H1 (cell line): ENCODE measurements around the gene DOK1. TPM values are rescaled to one million over a fixed set of nuclear protein-coding genes. Genes with fewer than 3 reads are reported as not detected.

Experiments
- BACH1 ChIP-seq: IDR thresholded peaks from 2 replicates; pipeline ENCODE4 v1.6.1; 2012; ENCODE audit warnings: low read length, improper control_type of control experiment
- GABPA ChIP-seq: IDR thresholded peaks from 2 replicates; pipeline ENCODE4 v1.6.1; 2011; ENCODE audit warnings: mild to moderate bottlenecking, low read length, moderate library complexity, borderline replicate concordance; ENCODE audit not compliant: insufficient read depth
- KDM5A ChIP-seq: fragments of 200-600 bp; IDR thresholded peaks from 2 replicates; pipeline ENCODE4 v1.7.1; 2012; ENCODE audit warnings: mild to moderate bottlenecking, low read length, inconsistent platforms, mixed read lengths
- NANOG ChIP-seq: IDR thresholded peaks from 2 replicates; pipeline ENCODE4 v1.6.1; 2011; ENCODE audit warnings: low read length, low read depth, mild to moderate bottlenecking, inconsistent platforms; ENCODE audit not compliant: insufficient read depth, poor library complexity, severe bottlenecking
- SAP30 ChIP-seq: fragments of 300-600 bp; sonication (generic); IDR thresholded peaks from 2 replicates; pipeline ENCODE4 v1.7.1; 2012; ENCODE audit warnings: low read length, moderate library complexity, mild to moderate bottlenecking, inconsistent platforms; ENCODE audit not compliant: insufficient read depth, insufficient replicate concordance
- SIN3A ChIP-seq, 2 experiments: IDR thresholded peaks in 1 of 2; conservative IDR thresholded peaks in 1 of 2; 2 replicates each; pipeline ENCODE4 v1.6.1; 2011 to 2012; ENCODE audit warnings: low read length in 2 of 2, improper control_type of control experiment in 1 of 2, low read depth in 1 of 2, mild to moderate bottlenecking in 1 of 2
- SP2 ChIP-seq: IDR thresholded peaks from 2 replicates; pipeline ENCODE4 v1.6.1; 2012; ENCODE audit warnings: mild to moderate bottlenecking, low read length, inconsistent platforms
- TAF1 ChIP-seq: IDR thresholded peaks from 2 replicates; pipeline ENCODE4 v1.6.1; 2011; ENCODE audit warnings: mild to moderate bottlenecking, low read depth, low read length
- polyA plus RNA-seq, 7 experiments: library from polyadenylated mRNA; depleted of rRNA in 3 of 7; stranded (reverse) in 5 of 7; unstranded in 2 of 7; fragments of >200 nt in 5 of 7; fragments of 200-250 nt in 2 of 7; gene quantifications; 1 replicate in 5 of 7; 2 replicates in 1 of 7; 4 replicates in 1 of 7; pipeline versions ENCODE4 v1.2.1 to v1.2.3, GENCODE V29; 2011 to 2013; ENCODE audit warnings: missing spikeins in 2 of 7, mixed read lengths in 2 of 7
- total RNA-seq: library from RNA; stranded (reverse); fragmentation: NEBNext Ultra II Directional; extraction: Animal tissue kit (Norgen Biotek cat#: 25700); gene quantifications from 2 replicates; pipeline ENCODE4 v1.2.1, GENCODE V29; 2021
- TF ChIP-seq, protein P1 (sequence below): fragments of 300-600 bp; sonication (generic); IDR thresholded peaks from 2 replicates; pipeline ENCODE4 v1.7.1; 2012; ENCODE audit warnings: low read length, moderate library complexity, mild to moderate bottlenecking, inconsistent platforms; ENCODE audit not compliant: insufficient replicate concordance

Gene DOK1
- total and polyA plus RNA-seq, 2 of the 8 experiments (the other 6 are each of a cell fraction or from before 2014, with no cell fraction given), result 11.0 to 14.3 TPM

DNA sequence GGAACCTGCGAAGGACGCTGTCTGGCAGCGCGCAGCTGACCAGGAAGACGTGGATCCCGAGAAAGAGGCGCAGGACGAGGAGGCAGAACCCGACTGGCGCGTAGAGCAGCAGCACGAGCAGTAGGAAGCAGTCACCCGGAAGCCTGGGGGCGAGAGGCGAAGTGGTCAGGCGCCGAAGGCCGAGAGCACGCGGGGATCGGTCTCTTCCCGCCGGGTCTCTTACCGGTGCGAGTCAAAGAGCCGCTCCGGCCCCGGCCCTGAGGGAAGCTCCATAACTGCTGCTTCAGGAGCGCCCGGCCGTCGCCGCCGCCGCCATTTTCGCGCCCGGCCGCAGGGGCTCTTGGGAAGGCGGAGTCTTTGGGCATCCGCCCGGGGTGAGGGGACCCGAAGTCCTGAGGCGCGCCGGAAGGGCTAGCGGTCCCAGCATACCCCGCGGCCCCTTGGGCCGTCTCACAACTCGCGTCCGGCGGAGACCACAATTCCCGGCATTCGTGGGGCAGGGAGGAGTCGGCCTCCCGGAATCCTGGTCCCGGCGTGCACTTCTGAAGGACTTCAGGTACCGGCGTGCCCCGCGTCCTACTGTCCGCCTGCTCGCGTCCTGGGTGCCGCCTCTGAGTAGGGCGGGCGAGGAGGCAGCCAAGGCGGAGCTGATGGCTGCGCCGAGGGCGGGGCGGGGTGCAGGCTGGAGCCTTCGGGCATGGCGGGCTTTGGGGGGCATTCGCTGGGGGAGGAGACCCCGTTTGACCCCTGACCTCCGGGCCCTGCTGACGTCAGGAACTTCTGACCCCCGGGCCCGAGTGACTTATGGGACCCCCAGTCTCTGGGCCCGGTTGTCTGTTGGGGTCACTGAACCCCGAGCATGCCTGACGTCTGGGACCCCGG is 24.9 kb upstream of the DOK1 start, which contains the start of the genes AUP1 and HTRA2 (continued):
- TF ChIP-seq, protein P1, sequence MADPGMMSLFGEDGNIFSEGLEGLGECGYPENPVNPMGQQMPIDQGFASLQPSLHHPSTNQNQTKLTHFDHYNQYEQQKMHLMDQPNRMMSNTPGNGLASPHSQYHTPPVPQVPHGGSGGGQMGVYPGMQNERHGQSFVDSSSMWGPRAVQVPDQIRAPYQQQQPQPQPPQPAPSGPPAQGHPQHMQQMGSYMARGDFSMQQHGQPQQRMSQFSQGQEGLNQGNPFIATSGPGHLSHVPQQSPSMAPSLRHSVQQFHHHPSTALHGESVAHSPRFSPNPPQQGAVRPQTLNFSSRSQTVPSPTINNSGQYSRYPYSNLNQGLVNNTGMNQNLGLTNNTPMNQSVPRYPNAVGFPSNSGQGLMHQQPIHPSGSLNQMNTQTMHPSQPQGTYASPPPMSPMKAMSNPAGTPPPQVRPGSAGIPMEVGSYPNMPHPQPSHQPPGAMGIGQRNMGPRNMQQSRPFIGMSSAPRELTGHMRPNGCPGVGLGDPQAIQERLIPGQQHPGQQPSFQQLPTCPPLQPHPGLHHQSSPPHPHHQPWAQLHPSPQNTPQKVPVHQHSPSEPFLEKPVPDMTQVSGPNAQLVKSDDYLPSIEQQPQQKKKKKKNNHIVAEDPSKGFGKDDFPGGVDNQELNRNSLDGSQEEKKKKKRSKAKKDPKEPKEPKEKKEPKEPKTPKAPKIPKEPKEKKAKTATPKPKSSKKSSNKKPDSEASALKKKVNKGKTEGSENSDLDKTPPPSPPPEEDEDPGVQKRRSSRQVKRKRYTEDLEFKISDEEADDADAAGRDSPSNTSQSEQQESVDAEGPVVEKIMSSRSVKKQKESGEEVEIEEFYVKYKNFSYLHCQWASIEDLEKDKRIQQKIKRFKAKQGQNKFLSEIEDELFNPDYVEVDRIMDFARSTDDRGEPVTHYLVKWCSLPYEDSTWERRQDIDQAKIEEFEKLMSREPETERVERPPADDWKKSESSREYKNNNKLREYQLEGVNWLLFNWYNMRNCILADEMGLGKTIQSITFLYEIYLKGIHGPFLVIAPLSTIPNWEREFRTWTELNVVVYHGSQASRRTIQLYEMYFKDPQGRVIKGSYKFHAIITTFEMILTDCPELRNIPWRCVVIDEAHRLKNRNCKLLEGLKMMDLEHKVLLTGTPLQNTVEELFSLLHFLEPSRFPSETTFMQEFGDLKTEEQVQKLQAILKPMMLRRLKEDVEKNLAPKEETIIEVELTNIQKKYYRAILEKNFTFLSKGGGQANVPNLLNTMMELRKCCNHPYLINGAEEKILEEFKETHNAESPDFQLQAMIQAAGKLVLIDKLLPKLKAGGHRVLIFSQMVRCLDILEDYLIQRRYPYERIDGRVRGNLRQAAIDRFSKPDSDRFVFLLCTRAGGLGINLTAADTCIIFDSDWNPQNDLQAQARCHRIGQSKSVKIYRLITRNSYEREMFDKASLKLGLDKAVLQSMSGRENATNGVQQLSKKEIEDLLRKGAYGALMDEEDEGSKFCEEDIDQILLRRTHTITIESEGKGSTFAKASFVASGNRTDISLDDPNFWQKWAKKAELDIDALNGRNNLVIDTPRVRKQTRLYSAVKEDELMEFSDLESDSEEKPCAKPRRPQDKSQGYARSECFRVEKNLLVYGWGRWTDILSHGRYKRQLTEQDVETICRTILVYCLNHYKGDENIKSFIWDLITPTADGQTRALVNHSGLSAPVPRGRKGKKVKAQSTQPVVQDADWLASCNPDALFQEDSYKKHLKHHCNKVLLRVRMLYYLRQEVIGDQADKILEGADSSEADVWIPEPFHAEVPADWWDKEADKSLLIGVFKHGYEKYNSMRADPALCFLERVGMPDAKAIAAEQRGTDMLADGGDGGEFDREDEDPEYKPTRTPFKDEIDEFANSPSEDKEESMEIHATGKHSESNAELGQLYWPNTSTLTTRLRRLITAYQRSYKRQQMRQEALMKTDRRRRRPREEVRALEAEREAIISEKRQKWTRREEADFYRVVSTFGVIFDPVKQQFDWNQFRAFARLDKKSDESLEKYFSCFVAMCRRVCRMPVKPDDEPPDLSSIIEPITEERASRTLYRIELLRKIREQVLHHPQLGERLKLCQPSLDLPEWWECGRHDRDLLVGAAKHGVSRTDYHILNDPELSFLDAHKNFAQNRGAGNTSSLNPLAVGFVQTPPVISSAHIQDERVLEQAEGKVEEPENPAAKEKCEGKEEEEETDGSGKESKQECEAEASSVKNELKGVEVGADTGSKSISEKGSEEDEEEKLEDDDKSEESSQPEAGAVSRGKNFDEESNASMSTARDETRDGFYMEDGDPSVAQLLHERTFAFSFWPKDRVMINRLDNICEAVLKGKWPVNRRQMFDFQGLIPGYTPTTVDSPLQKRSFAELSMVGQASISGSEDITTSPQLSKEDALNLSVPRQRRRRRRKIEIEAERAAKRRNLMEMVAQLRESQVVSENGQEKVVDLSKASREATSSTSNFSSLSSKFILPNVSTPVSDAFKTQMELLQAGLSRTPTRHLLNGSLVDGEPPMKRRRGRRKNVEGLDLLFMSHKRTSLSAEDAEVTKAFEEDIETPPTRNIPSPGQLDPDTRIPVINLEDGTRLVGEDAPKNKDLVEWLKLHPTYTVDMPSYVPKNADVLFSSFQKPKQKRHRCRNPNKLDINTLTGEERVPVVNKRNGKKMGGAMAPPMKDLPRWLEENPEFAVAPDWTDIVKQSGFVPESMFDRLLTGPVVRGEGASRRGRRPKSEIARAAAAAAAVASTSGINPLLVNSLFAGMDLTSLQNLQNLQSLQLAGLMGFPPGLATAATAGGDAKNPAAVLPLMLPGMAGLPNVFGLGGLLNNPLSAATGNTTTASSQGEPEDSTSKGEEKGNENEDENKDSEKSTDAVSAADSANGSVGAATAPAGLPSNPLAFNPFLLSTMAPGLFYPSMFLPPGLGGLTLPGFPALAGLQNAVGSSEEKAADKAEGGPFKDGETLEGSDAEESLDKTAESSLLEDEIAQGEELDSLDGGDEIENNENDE, result no peak
- peak; percentile 86 for TF ChIP-seq GABPA
- TF ChIP-seq KDM5A, result peak; percentile 91
- TF ChIP-seq NANOG, result peak; percentile 3
- peak; percentile 41 to 59; a peak in 1 of 4 replicates for TF ChIP-seq SIN3A (conservative IDR thresholded peaks at IDR 0.05 in 1 of 2, IDR thresholded peaks at IDR 0.05 in 1 of 2; ENCODE audit: low read depth in 1 of 2, low read length in 2 of 2)
- 0 out of 2 replicates have a peak, but pooled peaks have one; percentile 1 for TF ChIP-seq BACH1
- TF ChIP-seq SAP30, result peak; percentile 88
- no peak for TF ChIP-seq SP2
- peak; percentile 96 for TF ChIP-seq TAF1
